GM20000 (cell line): ENCODE data around the gene NAMPT.

Experiments used
- DNase-seq: peaks from one replicate; pipeline ENCODE4 v3.0.0; 2012; ENCODE audit warnings: low spot score
- CTCF ChIP-seq: IDR thresholded peaks from 2 replicates; pipeline ENCODE4 v1.5.1; 2012; ENCODE audit warnings: mild to moderate bottlenecking, control low read depth; ENCODE audit errors: extremely low read depth, missing control alignments

NAMPT gene

GRCh38 chr7:106255246-106255645 lies 29.5 kb downstream of the NAMPT start:
- no peak for TF ChIP-seq CTCF
- DNase-seq: peak; percentile 16

GRCh38 chr7:106254525-106255116 lies 30.2 kb downstream of the NAMPT start:
- no peak for TF ChIP-seq CTCF
- DNase-seq: no peak

- no peak for DNase-seq
- TF ChIP-seq CTCF: no peak
Measured at GRCh38 chr7:106252568-106252967, 32.2 kb downstream of the NAMPT start.

- no peak for TF ChIP-seq CTCF
- DNase-seq: no peak
Measured at GRCh38 chr7:106249488-106249887, 35.3 kb downstream of the NAMPT start.

- no peak for DNase-seq
- no peak for TF ChIP-seq CTCF
Measured at GRCh38 chr7:106248600-106248999, 36.2 kb downstream of the NAMPT start.

- DNase-seq: no peak
- TF ChIP-seq CTCF: no peak
Measured at GRCh38 chr7:106247841-106248240, 36.9 kb downstream of the NAMPT start.

GRCh38 chr7:106246902-106247711 lies 37.7 kb downstream of the NAMPT start:
- no peak for TF ChIP-seq CTCF
- DNase-seq: no peak
